Keratinocyte (primary cell): ENCODE data around the gene RGL1. TPM values are rescaled to one million over a fixed set of nuclear protein-coding genes. Genes with fewer than 3 reads are reported as not detected.

Experiments
- DNase-seq: peaks from one replicate; pipeline ENCODE4 v3.0.0-alpha.2; 2011; ENCODE audit warnings: low read depth, missing footprints, low spot score
- FAIRE-seq: peaks from 2 replicates; lab custom pipeline; 2011; peaks lifted over from hg19 to GRCh38; lab: Jason Lieb, UNC
- H2AFZ ChIP-seq: 2 replicates; pipeline ENCODE4 v1.6.0; 2012; ENCODE audit warnings: low read length, control low read depth, inconsistent platforms; ENCODE audit not compliant: control insufficient read depth
- H3K27ac ChIP-seq: 2 replicates; pipeline ENCODE4 v1.5.1; 2011; ENCODE audit warnings: low read length; ENCODE audit not compliant: control insufficient read depth, insufficient read depth
- H3K27me3 ChIP-seq: 3 replicates; pipeline ENCODE4 v1.6.0; 2011; ENCODE audit warnings: low read length; ENCODE audit not compliant: control insufficient read depth, insufficient read depth; ENCODE audit errors: extremely low read depth
- H3K36me3 ChIP-seq, 2 experiments: 2 replicates in 1 of 2; 3 replicates in 1 of 2; pipeline ENCODE4 v1.5.1; 2011; ENCODE audit warnings: low read length in 2 of 2, mild to moderate bottlenecking in 1 of 2; ENCODE audit not compliant: control insufficient read depth in 2 of 2, insufficient read depth in 2 of 2; ENCODE audit errors: extremely low read depth in 1 of 2
- H3K4me1 ChIP-seq: 3 replicates; pipeline ENCODE4 v1.5.1; 2011; ENCODE audit warnings: low read length; ENCODE audit not compliant: control insufficient read depth, insufficient read depth; ENCODE audit errors: extremely low read depth
- H3K4me2 ChIP-seq: 3 replicates; pipeline ENCODE4 v1.6.0; 2011; ENCODE audit warnings: low read depth, low read length; ENCODE audit not compliant: control insufficient read depth, insufficient read depth; ENCODE audit errors: extremely low read depth
- H3K4me3 ChIP-seq, 3 experiments: fragments of 200-600 bp in 1 of 3; sonication (generic) in 1 of 3; 2 replicates in 2 of 3; 3 replicates in 1 of 3; pipeline ENCODE4 v1.5.1; 2011 to 2016; ENCODE audit warnings: low read length in 3 of 3, mild to moderate bottlenecking in 3 of 3, control low read depth in 2 of 3, inconsistent platforms in 1 of 3, low read depth in 1 of 3, mixed read lengths in 1 of 3, mixed run types in 1 of 3, moderate library complexity in 1 of 3; ENCODE audit not compliant: control insufficient read depth in 2 of 3, insufficient read depth in 2 of 3; ENCODE audit errors: extremely low read depth in 1 of 3
- H3K79me2 ChIP-seq: 2 replicates; pipeline ENCODE4 v1.6.0; 2012; ENCODE audit warnings: low read length; ENCODE audit not compliant: control insufficient read depth, insufficient read depth
- H3K9ac ChIP-seq: 3 replicates; pipeline ENCODE4 v1.6.0; 2011; ENCODE audit warnings: low read length; ENCODE audit not compliant: control insufficient read depth, insufficient read depth; ENCODE audit errors: extremely low read depth
- H3K9me1 ChIP-seq: 3 replicates; pipeline ENCODE4 v1.6.0; 2011; ENCODE audit warnings: low read length; ENCODE audit not compliant: control insufficient read depth, insufficient read depth; ENCODE audit errors: extremely low read depth
- H3K9me3 ChIP-seq: 2 replicates; pipeline ENCODE4 v1.5.1; 2012; ENCODE audit warnings: low read depth, low read length; ENCODE audit not compliant: control insufficient read depth
- H4K20me1 ChIP-seq: 3 replicates; pipeline ENCODE4 v1.6.0; 2011; ENCODE audit warnings: low read length; ENCODE audit not compliant: control insufficient read depth, insufficient read depth; ENCODE audit errors: extremely low read depth
- EZH2 ChIP-seq: IDR thresholded peaks from one replicate; pipeline ENCODE4 v1.6.1; 2012; ENCODE audit warnings: inconsistent platforms, mild to moderate bottlenecking, low read length, moderate library complexity
- dilution Hi-C: fragments of 300-500 bp; cut with MboI; formaldehyde crosslinking; loops from one replicate; pipeline ENCODE4 v1.7.0; 2020; ENCODE audit warnings: low sequenced_read_pairs; ENCODE audit not compliant: extremely low pct_ligation_motif_present
- polyA plus RNA-seq, 5 experiments: library from polyadenylated mRNA; depleted of rRNA in 3 of 5; stranded (reverse) in 3 of 5; stranded (forward) in 1 of 5; unstranded in 1 of 5; fragments of >200 nt; gene quantifications; 1 replicate in 1 of 5; 2 replicates in 3 of 5; 3 replicates in 1 of 5; pipeline versions ENCODE4 v1.2.1 to v1.2.3, GENCODE V29; 2011 to 2012; ENCODE audit warnings: missing spikeins in 2 of 5, low read depth in 1 of 5, low replicate concordance in 1 of 5
- TF ChIP-seq, protein P1 (sequence below), 3 experiments: IDR thresholded peaks in 1 of 3; conservative IDR thresholded peaks in 1 of 3; optimal IDR thresholded peaks in 1 of 3; 2 replicates in 2 of 3; 3 replicates in 1 of 3; pipeline versions ENCODE3 to v1.5.1; 2011; ENCODE audit warnings: low read length in 3 of 3, mild to moderate bottlenecking in 3 of 3, moderate library complexity in 2 of 3, control low read depth in 1 of 3, inconsistent platforms in 1 of 3; ENCODE audit not compliant: insufficient read depth in 2 of 3; ENCODE audit errors: extremely low read depth in 1 of 3

Gene RGL1
- polyA plus RNA-seq, 1 donor (not counting 4 experiments of a cell fraction or from before 2014, with no cell fraction given), result 1.2 TPM

DNA sequence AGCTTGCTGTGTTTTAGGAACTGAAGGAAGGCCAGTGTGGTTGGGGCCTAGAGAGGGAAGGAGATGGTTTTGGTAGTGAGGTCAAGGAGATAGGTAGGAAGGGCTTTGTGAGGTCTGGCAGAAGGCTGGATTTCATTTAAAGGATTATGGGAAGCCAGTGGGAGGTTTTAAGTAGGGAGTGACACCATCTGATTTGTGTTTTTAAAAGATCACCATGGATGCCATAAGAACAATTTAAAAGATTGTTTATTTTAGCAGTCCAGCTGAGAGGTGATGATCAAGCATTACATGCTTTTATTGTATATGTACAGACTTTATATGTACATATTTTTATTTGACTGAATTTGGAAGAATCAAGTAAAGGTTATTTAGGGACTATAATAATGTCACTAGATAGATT lies 26.4 kb downstream of the RGL1 start:
- dilution Hi-C loops, result no loop called here

DNA sequence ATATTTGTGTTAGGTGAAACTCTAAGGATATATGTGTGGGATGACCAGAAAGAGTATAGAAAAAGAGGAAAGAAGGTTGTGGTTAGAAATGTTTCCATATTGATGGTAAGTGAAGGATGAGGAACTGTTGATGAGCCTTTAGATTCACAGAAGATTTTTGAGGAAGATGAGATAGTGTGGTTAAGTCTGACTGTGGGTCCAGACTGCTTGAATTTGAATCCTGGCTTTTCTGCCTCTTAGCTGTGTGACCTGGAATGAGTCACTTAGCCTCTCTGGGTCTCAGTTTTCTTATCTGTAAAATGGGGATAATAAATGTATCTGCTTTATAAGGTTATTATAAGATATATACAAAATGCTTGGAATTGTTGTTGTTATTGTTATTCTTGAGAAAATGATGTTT lies 27.5 kb downstream of the RGL1 start:
- Histone ChIP-seq H3K4me2 (no peak overlapping the region), H3K9me1 (no peaks in the 10 kb centered on the region), H3K79me2 (no peaks in the 10 kb centered on the region), H3K36me3 (no peaks in the 10 kb centered on the region), H4K20me1 (no peaks in the 10 kb centered on the region), H3K9ac (no peak overlapping the region), H3K4me3 (no peak overlapping the region), H2AFZ (no peak overlapping the region), H3K9me3 (no peaks in the 10 kb centered on the region), H3K4me1 (no peaks in the 10 kb centered on the region), H3K27ac (no peak overlapping the region), H3K27me3 (no peaks in the 10 kb centered on the region)
- DNase-seq (no peak), FAIRE-seq (no peak)
- dilution Hi-C loops, result no loop called here
- no peak for TF ChIP-seq EZH2
- TF ChIP-seq, protein P1, sequence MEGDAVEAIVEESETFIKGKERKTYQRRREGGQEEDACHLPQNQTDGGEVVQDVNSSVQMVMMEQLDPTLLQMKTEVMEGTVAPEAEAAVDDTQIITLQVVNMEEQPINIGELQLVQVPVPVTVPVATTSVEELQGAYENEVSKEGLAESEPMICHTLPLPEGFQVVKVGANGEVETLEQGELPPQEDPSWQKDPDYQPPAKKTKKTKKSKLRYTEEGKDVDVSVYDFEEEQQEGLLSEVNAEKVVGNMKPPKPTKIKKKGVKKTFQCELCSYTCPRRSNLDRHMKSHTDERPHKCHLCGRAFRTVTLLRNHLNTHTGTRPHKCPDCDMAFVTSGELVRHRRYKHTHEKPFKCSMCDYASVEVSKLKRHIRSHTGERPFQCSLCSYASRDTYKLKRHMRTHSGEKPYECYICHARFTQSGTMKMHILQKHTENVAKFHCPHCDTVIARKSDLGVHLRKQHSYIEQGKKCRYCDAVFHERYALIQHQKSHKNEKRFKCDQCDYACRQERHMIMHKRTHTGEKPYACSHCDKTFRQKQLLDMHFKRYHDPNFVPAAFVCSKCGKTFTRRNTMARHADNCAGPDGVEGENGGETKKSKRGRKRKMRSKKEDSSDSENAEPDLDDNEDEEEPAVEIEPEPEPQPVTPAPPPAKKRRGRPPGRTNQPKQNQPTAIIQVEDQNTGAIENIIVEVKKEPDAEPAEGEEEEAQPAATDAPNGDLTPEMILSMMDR (optimal IDR thresholded peaks at IDR 0.05 in 1 of 3, IDR thresholded peaks at IDR 0.05 in 1 of 3, conservative IDR thresholded peaks at IDR 0.05 in 1 of 3; ENCODE audit: extremely low read depth in 1 of 3, insufficient read depth in 2 of 3, low read length in 3 of 3), result no peak

More for the DNA sequence above, 26.4 kb downstream of the RGL1 start:
- Histone ChIP-seq H3K4me1 (no peaks in the 10 kb centered on the region), H3K27ac (no peak overlapping the region), H3K36me3 (no peaks in the 10 kb centered on the region), H3K4me3 (no peak overlapping the region), H4K20me1 (no peaks in the 10 kb centered on the region), H3K9me3 (no peaks in the 10 kb centered on the region), H3K9me1 (no peaks in the 10 kb centered on the region), H2AFZ (no peak overlapping the region), H3K27me3 (no peaks in the 10 kb centered on the region), H3K9ac (no peak overlapping the region), H3K79me2 (no peaks in the 10 kb centered on the region), H3K4me2 (no peak overlapping the region)
- DNase-seq (no peak), FAIRE-seq (no peak)
- TF ChIP-seq, protein P1 (optimal IDR thresholded peaks at IDR 0.05 in 1 of 3, IDR thresholded peaks at IDR 0.05 in 1 of 3, conservative IDR thresholded peaks at IDR 0.05 in 1 of 3; ENCODE audit: extremely low read depth in 1 of 3, insufficient read depth in 2 of 3, low read length in 3 of 3), result no peak
- TF ChIP-seq EZH2, result no peak
